Mononuclear cell (primary cell): ENCODE results near the gene OTUD5. TPM values are rescaled to one million over a fixed set of nuclear protein-coding genes. Genes with fewer than 3 reads are reported as not detected.
A peak's percentile ranks its signal among the peaks of the same experiment; 100 is the strongest.

Experiments used
- H3K27me3 ChIP-seq: 2 replicates; pipeline ENCODE4 v1.6.0; 2011; ENCODE audit warnings: low read length, control low read depth; ENCODE audit not compliant: insufficient read depth
- H3K4me1 ChIP-seq: 2 replicates; pipeline ENCODE4 v1.5.1; 2011; ENCODE audit warnings: mild to moderate bottlenecking, low read length, control low read depth; ENCODE audit not compliant: insufficient read depth
- H3K4me3 ChIP-seq: 2 replicates; pipeline ENCODE4 v1.5.1; 2011; ENCODE audit warnings: mild to moderate bottlenecking, low read length, moderate library complexity
- H3K9me3 ChIP-seq: 2 replicates; pipeline ENCODE4 v1.5.1; 2011; ENCODE audit warnings: low read depth, mild to moderate bottlenecking, control low read depth, low read length
- total RNA-seq: library from RNA; depleted of rRNA; stranded (reverse); fragments of >200 nt; gene quantifications from one replicate; pipeline ENCODE4 v1.2.3, GENCODE V29; 2012

The OTUD5 gene
- total RNA-seq, 1 donor: 56.1 TPM

DNA sequence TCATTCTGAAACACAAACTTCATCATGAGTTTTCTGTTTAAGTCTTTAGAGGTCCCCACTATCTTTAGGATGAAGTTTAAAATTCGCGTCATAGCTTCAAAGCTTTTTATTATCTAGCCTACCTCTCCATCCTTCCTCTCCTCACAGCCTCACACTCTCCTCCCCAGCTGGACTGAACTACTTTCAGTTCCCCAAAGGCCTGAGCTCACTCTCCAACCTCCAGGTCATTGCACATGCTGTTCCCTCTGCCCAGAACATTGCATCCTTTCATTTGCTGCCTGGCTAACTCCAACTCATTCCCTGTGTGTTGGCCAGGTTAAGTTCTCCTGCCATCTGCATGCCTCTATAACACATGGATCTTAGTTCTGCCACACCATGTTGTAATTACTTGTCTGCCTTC is 2.9 kb upstream of the OTUD5 start:
- H3K27me3 ChIP-seq: no peaks in the 10 kb centered on the region

DNA sequence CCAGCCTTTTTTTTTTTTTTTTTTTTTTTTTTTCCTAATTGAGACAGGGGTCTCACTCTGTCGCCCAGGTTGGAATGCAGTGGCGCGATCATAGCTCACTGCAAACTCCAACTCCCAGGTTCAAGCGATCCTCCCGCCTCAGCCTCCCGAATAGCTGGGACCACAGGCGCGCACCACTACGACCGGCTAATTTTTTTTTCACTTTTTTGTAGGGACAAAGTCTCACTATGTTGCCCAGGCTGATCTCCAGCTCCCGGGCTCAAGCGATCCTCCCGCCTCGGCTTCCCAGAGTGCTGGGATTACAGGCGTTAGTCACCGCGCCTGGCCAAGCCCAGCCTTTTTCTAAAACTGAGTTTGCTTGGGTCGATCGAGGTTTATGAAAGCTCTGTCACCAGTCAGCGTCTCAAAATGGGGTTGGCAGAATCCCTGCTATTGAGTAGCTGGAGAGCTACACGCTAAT is 1.3 kb upstream of the OTUD5 start:
- Histone ChIP-seq H3K27me3 (no peaks in the 10 kb centered on the region), H3K4me3 (peak overlapping the region; percentile 53), H3K9me3 (no peaks in the 10 kb centered on the region), H3K4me1 (peaks cover 52% of the 10 kb centered on the region)

More for the DNA sequence above, 2.9 kb upstream of the OTUD5 start:
- H3K4me3 ChIP-seq: no peak overlapping the region
- no peaks in the 10 kb centered on the region for H3K9me3 ChIP-seq
- peaks cover 36% of the 10 kb centered on the region for H3K4me1 ChIP-seq

DNA sequence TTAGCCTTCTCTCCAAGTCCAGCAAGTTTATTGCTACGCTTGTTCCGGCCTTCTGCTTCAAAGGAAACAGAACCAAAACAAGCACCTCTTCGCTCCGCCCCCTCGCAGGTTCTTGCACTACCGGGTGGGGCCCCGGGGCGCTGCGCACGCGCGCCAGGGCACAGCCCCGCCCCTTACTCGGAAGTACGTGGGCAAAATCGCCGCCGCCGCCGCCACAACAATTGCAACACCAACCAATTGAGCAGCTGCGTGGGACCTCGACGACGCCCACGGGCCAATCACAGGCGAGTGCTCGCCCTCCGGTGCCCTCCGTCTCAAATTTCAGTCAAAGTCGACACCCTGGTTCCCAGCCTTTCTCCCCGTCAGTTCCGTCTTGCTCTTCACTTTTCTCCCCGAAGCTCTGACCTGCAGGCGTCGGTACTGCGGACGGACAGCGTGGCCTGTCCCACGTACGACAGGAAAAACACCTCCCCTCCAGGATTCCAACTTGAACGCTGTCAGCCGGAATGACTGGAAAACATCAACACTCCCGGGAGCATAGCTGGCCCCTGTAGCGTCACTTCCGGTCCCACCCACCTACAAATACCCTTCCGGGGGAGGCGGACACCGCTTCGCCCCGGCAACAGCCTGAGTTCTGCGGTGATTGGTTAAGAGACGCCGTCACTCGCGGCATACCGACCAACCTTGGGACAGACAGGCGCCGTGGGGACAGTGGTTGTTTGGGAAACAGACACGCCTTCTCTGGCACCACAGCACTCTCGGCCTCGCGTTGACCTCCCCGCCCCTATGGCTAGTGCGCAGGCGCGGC is 624 bp upstream of the OTUD5 start:
- peaks cover 58% of the 10 kb centered on the region for H3K4me1 ChIP-seq
- H3K4me3 ChIP-seq: peak overlapping the region; percentile 53
- H3K9me3 ChIP-seq: no peaks in the 10 kb centered on the region
- no peaks in the 10 kb centered on the region for H3K27me3 ChIP-seq

DNA sequence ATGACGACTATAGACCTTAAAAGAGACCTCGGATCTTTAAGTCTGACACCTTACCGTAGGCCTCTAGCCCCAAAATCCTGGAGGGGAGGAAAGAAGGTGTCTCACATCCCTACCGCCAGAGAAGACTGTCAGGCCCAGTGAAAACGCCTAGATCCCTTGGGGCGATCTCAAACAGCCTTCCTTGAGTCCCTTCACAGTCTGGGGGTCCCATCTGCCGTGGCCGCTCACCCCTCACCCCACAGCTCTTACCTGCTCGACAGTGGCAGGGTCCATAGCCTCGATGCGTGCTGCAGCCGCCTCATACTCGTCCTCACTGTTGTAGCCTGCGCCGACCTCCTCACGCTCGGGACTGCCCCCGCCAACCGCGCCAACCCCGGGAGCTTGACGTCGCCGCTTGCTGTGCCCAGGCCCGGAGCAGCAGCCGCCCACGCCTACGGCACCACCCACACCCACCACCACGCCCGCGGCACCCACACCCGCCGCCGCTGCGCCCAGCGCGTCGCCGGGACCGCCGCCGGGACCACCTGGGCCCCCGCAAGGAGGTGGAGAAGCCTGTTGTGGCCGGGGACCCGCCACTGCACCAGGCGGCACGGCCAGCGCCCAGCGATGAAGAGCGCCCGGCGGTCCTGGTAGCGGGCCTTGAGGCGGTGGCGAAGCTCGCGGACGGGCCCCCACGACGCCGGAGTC is 536 bp downstream of the OTUD5 start:
- Histone ChIP-seq H3K9me3 (no peaks in the 10 kb centered on the region), H3K4me3 (peak overlapping the region; percentile 53), H3K4me1 (peaks cover 69% of the 10 kb centered on the region), H3K27me3 (no peaks in the 10 kb centered on the region)

DNA sequence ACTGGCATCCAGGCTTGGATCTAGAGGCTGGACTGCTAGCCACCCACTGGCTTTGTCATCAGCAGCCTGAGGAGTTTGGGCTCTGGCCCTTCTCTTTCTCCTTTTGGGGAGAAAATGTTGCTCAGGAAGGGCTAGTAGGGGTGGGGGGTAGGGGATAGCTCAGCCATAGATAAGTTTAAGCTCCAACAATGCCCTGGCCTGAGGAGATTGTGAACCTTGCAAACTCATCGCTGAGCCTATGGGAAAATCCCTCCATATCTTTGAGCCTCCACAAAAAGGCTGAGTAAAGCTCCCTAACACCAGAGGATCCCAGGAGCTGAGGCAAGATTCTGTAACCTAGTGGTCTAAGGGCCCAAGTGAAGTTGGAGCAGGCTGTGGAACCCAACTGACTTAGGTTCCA is 8.8 kb downstream of the OTUD5 start:
- H3K27me3 ChIP-seq: no peaks in the 10 kb centered on the region
- H3K4me3 ChIP-seq: no peak overlapping the region
- no peaks in the 10 kb centered on the region for H3K9me3 ChIP-seq
- H3K4me1 ChIP-seq: peaks cover 40% of the 10 kb centered on the region

DNA sequence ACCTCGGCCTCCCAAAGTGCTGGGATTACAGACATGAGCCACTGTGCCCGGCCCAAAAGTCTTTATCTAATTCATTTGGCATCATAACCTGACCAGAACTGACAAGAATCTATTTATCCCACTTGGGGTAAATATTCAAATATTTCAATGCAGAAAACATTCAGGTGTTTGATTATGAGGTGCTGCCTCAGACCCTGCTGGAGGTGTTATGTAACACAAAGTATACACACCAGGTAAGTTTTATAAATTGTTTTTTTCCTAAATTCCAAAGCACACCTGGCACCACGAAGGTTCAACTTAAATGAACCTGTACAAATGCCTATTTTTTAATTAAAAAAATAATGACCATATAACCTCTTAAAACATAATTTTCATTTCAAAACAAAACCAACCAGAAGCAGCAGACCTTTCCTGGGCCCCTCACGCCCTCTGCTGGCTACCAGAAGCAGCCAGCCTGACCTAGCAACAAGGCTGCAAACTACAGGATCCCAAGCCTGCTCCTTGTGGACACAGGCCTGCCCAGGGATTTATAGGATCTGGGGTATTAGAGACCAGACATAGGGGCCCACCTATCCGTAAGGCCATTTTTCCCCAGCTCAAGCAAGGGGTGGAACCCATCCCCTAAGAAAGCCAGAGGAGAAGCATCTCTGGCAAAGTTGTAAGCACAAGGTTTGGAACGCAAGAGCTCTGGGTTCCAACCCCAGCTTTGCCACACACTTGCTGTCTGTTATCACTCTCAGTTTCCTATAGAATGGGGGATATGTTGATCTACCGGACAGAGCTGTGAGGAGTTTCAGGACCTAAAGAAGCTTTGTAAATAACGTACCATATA is 11.7 kb downstream of the OTUD5 start:
- no peaks in the 10 kb centered on the region for H3K27me3 ChIP-seq
- peaks cover 41% of the 10 kb centered on the region for H3K4me1 ChIP-seq
- H3K4me3 ChIP-seq: no peak overlapping the region
- H3K9me3 ChIP-seq: no peaks in the 10 kb centered on the region

DNA sequence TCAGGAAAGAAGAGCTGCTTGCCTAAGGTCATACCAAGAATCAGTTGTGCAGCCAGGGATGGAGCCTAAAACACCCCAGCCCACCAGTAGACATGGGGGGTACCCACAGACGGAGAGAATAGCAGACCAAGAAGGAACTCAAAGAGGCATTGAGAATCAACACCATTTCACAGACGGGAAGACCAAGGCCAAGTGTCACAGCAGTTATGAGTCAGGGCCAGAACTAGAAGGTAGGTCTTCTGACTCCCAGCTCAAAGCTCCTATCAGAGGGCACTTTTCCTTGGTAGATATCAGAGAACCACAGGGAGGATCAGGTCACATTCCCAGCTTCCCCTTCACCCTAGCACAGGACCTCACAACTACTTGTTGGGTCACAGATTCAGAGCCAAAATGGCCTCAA is 14.5 kb downstream of the OTUD5 start:
- Histone ChIP-seq H3K27me3 (no peaks in the 10 kb centered on the region), H3K4me1 (peaks cover 69% of the 10 kb centered on the region), H3K4me3 (no peak overlapping the region), H3K9me3 (no peaks in the 10 kb centered on the region)

DNA sequence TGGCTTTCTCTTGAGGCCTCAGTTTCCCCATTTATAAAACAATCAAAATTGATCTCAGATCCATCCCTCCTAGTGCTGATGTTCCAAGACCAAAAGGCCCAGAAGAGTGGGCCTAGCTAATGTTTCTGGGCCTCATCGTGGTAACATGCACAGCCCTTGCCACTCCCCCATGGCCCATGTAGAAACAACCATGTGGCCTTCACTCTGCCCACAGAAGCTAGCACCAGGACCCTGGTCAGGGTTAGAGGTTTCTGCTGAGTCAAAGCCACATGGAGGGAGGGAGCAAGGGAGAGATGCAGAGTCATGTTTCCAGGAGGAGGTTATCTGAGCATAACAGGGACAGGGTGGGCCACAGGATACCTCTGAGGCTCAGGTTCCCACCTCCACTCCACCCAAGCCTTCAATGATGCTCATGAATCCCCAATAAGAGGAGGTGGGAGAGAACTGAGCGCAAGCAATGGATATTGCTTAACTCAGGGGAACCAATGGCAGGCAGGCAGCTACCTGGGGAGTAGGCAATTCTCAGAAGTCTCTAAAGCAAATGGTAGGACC is 16.9 kb downstream of the OTUD5 start:
- Histone ChIP-seq H3K4me3 (no peak overlapping the region), H3K27me3 (no peaks in the 10 kb centered on the region), H3K4me1 (peaks cover 81% of the 10 kb centered on the region)

DNA sequence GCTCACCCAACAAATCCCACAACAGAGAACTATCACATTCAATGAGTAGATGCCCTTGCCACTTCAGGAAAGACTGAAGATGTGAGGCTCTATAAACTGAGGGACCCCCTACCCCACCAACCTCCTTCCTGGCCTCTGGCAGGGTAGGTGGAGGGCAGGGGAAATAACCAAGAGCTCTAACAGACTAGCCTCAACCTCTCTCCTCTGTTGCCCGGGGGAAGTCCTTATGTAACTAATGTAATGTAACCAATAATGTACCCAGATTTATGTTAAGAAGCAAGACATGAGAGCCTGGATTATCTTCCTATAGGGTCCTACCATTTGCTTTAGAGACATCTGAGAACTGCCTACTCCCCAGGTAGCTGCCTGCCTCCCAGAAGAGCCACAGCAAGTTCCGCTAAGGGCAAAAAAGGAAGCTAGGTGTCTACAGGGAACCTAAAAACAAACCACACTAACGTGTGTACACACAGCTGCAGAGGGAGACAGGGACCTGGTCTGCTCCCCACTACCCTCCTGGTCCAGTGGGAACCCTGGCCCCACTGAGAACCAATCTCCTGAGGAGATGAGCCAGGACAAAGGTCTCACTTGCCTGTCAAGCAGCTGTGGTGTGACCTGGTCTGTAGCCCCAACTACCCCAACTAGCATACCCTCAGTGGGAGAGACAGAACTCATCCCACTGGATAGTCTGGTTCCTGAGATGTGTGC is 17.7 kb downstream of the OTUD5 start:
- Histone ChIP-seq H3K4me3 (no peak overlapping the region), H3K27me3 (no peaks in the 10 kb centered on the region), H3K9me3 (no peaks in the 10 kb centered on the region), H3K4me1 (peaks cover 89% of the 10 kb centered on the region)

More for the DNA sequence above, 16.9 kb downstream of the OTUD5 start:
- no peaks in the 10 kb centered on the region for H3K9me3 ChIP-seq

DNA sequence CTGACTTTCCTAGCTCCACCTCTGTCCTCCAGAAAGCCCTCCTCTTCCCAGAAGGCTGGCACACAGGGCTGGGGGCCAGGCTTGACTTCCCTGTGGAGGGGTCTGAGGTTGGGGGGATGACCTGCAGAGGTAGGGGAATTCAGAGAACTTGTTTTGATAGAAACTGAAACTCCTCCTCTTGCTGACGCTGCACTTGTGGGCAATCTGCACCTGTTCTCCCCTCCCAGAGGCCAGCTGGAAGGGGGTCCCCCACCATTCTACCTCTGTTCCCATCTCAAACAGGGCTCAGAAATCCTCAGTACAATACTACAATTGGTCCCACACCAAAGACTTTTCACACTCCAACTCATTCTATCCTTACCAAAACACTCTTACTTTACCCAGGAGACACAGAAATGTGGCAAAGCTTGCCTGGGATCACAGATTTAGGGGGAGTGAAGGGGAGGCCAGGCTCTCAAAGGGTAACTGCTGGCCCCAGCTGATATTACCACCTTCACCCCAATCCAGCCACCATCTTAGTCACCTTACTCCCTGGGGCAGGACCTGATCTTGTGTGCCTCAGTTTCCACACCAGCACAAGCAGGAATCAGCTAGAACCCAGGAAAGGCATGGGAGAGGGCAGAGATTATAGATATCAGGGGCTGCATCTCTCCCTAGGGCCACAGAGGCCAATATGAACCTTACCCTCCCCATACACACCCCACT is 18.5 kb downstream of the OTUD5 start:
- Histone ChIP-seq H3K9me3 (no peaks in the 10 kb centered on the region), H3K27me3 (no peaks in the 10 kb centered on the region), H3K4me1 (peaks cover 93% of the 10 kb centered on the region), H3K4me3 (no peak overlapping the region)

DNA sequence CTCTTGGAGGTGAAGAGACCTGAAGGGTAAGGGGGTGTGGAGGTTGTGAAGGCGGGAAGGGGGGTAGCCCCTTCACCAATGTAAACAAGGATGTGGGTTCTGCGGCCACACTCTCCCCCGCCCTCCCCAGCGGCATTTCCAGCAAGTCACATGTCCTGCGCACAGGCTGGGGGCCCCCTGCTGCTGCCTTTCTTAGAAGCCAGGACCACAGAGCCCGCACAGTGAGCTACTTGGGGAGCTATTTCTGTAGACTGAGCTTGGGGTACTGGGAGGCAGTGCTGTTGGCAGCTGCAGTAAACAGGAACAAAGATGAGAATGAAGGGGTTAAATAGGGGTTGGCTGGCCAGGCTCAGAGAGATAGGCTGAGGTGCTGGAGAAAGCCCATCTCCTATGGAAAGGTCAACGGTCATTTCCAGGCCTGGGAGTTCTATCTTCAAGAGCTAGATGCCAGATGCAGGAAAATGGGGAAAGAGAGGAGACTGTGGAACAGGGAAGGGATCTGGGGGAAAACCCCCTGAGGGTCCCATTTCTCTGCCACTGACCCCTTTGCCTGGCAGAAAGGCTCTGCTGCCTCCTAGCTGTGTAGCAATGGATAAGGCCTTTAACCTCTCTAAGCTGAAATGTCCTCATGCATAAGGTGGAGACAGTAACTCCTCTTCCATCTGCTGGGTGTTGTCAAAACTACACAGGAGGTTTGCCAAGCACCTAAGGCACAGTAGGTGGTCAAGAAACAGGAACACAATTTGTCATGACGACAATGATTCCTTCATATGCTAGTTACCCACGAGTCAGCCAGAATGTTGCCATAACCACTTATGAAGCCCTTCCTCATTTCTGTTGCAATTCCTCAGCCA is 20.1 kb downstream of the OTUD5 start:
- no peaks in the 10 kb centered on the region for H3K27me3 ChIP-seq
- H3K4me1 ChIP-seq: peaks cover 88% of the 10 kb centered on the region
- H3K4me3 ChIP-seq: no peak overlapping the region
- H3K9me3 ChIP-seq: no peaks in the 10 kb centered on the region

DNA sequence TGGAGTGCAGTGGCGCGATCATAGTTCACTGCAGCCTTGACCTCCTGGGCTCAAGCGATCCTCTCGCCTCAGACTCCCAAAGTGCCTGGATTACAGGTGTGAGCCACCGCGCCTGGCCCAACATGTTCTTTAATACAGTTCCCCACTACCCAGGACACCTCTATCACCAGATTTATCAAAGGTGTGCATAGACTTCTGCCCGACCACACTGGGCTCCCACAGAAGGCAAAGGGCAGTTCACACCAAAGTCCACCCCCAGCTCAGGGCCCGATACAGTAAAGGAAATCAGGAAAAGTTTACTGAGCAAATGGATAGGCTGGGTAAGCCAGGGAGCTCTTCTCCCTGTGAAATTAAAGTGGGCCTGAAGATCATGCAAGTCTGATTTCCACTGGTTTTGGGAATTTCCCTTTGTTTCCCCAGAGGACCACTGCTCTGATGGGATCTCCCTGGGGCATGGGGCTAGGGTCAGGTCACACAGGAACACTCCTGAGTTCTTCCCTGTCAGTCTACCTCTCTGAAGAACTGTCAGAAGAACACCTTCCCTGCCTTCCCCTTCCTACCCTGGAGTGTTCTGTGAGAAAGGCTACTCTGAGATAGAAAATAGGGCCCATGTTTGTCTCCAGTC is 20.9 kb downstream of the OTUD5 start:
- Histone ChIP-seq H3K9me3 (no peaks in the 10 kb centered on the region), H3K4me3 (no peak overlapping the region), H3K27me3 (no peaks in the 10 kb centered on the region), H3K4me1 (peaks cover 81% of the 10 kb centered on the region)

DNA sequence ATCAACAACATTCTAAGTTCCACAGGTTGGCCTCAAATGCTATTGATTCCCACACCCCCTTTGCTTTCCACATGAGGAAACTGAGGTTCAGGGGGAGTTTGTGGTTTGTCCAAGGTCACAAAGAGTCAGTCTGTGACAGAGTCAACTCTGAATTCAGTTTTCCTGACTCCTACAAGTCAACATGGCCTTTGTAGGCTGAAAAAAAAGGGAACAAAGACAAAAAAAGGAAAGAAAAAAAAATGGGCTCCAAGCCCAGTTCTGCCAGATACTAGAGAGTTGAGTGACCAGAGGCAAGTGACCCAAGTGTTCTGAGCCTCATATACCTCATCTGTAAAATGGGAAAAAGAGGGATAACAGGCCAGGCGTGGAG is 22.1 kb downstream of the OTUD5 start:
- H3K4me3 ChIP-seq: no peak overlapping the region
- H3K9me3 ChIP-seq: no peaks in the 10 kb centered on the region
- no peaks in the 10 kb centered on the region for H3K27me3 ChIP-seq
- H3K4me1 ChIP-seq: peaks cover 68% of the 10 kb centered on the region
